Right renal cortex interstitium (tissue), 3 donors: Measurements from ENCODE around the gene SERPINF2. TPM values are rescaled to one million over a fixed set of nuclear protein-coding genes. Genes with fewer than 3 reads are reported as not detected.
"Not testable (repeated sequence)": the region's sequence is repeated elsewhere in the genome, so short reads cannot be mapped to it uniquely, and the experiment has no call there.

Source experiments
- DNase-seq, 3 donors: peaks; one replicate each; pipeline ENCODE4 v3.0.0-alpha.2; 2013; ENCODE audit warnings: low read depth in 3 of 3, low spot score in 2 of 3
- polyA plus RNA-seq, 3 donors: library from polyadenylated mRNA; unstranded; fragments of 120-200 nt; gene quantifications; one replicate each; pipeline ENCODE4 v1.2.1, GENCODE V29; 2013; ENCODE audit not compliant: insufficient read length in 3 of 3

Gene SERPINF2
- polyA plus RNA-seq, 3 donors: 68.0 to 90.0 (median 73.3) TPM

- no peak for DNase-seq
Measured at GRCh38 chr17:1786708-1787107, 44.0 kb downstream of the SERPINF2 start.

DNA sequence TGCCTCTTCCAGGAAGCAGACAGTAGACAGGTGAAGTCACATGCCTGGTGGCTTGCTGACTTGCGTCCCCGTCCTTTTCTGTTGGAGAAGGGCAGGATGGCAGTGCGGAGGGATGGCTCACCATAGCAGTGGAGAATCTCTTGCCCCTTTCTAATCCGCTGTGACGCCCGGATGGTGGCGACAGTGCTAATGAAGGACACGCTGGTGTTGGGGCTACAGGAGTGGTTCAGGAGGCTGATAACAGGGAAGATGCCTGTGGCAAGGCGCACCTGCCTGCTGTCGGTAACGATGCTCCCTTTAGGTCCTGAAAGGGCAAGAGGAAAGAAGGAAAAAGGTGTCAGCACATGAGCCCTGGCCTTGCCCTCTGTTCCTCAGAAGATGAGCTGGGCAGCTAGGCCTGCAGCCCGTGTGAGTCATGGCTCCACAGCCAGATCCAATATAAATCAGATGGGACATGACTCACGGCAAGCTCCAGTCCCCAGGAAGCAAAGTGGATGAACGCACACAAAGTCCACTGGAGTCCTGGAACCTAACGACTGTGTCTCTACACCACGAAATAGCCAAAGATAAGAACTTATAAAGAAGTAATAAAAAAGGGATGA is 44.7 kb downstream of the SERPINF2 start:
- DNase-seq: no peak

DNA sequence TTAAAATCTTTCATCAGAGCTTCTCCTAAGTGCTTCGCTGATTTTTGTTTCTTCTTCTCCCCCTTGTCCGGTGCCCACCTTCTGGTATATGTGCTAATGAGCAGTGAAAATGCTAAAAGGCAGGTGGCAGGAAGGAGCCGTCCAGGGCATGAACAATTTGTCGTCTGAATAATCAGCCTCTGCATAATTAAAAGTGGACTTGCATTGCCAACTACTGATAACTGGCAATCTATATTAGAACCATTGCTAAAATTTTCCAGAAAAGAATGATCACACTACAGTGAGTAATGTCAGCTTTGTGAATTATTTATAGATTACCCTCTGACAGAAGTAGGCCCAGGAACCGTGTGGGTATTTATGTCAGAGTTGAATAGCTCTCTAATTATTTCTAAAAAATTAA is 47.3 kb downstream of the SERPINF2 start:
- DNase-seq: no peak

DNA sequence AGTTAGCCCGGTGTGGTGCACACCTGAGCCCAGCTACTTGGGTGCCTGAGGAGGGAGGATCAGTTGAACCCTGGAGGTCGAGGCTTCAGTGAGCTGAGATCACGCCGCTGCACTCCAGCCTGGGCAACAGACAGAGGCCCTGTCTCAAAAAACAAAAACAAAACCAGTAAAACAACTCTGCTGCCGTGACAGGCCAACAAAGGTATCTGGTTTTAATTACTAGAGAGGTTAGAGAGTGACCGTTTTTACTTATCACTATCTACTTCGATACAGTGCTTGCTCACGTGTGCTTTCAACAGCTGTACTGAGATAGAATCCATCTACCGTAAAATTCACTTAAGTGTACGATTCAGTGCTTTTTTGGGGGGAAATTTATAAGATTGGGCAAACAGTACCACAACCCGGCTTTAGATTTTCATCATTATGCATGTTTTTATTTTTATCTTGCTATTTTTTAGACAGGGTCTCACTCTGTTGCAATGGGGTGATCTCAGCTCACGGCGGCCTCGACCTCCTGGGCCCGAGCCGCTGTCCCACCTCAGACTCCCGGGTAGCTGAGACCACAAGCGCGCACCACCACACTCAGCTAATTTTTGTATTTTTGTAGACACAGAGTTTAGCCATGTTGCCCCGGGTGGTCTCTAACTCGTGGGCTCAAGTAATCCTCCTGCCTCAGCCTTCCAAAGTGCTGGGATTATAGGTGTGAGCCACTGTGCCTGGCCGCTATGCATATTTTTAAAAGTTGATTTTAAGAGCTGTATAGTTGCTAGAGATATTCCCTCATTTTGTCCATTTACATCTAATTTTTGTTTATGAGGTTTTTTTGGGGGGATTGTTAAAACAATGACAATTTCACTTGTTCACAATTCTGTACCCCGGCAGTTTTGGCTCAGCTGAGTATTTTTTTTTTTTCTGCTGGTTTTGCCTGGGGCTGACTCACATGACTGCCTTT is 50.1 kb downstream of the SERPINF2 start:
- DNase-seq: no peak

DNA sequence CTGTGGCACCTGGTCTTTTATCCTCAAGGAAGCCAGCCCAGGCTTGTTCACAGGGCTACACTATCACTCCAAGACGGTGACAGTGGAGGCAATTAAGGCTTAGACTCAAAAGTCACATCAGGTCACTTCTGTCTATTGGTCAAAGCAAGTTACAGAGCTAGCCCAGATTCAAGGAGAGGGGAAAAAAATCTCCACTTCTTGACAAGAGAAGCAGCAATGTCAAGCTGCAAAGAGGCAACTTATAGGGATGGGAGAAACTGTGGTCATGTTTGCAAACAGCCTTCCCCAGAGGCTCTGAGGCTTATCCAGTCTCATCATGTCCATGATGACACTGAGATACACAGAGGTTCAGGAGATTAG is 50.8 kb downstream of the SERPINF2 start:
- DNase-seq: no peak

GRCh38 chr17:1796800-1797199 is 54.1 kb downstream of the SERPINF2 start:
- no peak for DNase-seq

DNA sequence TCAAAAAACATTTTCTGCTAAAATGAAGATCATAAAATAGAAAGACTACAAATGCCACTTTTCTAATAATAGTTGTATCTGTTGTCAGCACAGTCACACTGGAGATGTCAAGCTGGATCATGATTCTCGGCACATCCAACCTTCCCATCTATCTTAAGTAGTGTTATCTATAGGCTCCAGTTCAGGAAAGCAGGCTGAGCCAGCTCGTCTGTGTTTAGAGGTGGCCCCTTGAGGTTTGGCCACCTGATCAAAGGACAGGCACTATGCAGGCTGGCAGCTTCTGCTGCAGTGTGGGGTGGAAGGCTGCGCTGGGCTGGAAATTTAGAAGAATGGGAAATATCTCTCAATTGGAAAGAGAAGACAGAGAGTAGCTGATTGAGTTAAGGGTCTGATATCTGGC is 54.7 kb downstream of the SERPINF2 start:
- DNase-seq: no peak

GRCh38 chr17:1797846-1798245 is 55.2 kb downstream of the SERPINF2 start:
- DNase-seq: not testable (repeated sequence)

- no peak for DNase-seq
Measured at GRCh38 chr17:1800240-1800639, 57.6 kb downstream of the SERPINF2 start.

DNA sequence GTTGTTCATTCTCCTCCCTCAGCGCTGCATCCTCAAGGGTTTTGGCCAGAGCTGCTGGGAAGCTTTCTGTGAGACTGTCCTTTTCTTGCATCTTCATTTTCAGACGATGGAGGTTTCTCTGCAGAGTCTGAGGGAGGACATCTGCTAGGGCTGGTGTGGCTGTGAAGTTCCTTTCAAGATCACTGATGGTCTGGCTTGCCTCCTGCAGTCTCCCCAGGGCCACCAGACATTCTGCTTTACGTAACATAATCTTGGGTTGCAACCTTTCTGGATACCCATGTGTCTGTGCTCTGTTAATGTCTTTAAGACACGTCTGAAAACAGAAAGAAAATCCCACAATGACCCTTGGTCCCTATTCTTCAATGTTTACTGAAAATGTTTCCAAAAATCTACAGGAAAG is 58.0 kb downstream of the SERPINF2 start:
- no peak for DNase-seq

- no peak for DNase-seq
Measured at GRCh38 chr17:1802429-1802828, 59.8 kb downstream of the SERPINF2 start.

- no peak for DNase-seq
Measured at GRCh38 chr17:1803280-1803679, 60.6 kb downstream of the SERPINF2 start.

Other genes starting within 250 kb of the SERPINF2 start
- 10 to 100 TPM; 17.6 to 20.6 (median 19.5) TPM for gene INPP5K, start 226.3 kb upstream of the SERPINF2 start, polyA plus RNA-seq
- 10 to 100 TPM; 77.4 to 85.0 (median 84.3) TPM for gene PITPNA, start 180.1 kb upstream of the SERPINF2 start, polyA plus RNA-seq
- gene SLC43A2, start 114.0 kb upstream of the SERPINF2 start, polyA plus RNA-seq: 10 to 100 TPM; 28.8 to 33.5 (median 30.7) TPM
- 1 to 10 TPM; 5.0 to 5.5 (median 5.3) TPM for gene SCARF1, start 97.1 kb upstream of the SERPINF2 start, polyA plus RNA-seq
- gene RILP, start 93.0 kb upstream of the SERPINF2 start, polyA plus RNA-seq: 1 to 10 TPM; 3.0 to 4.0 (median 3.9) TPM
- gene PRPF8, start 58.0 kb upstream of the SERPINF2 start, polyA plus RNA-seq: 100 to 1,000 TPM; 325 to 348 (median 335) TPM
- gene TLCD2, start 32.5 kb upstream of the SERPINF2 start, polyA plus RNA-seq: 1 to 10 TPM; 5.6 to 6.2 (median 5.9) TPM
- 10 to 100 TPM; 10.8 to 15.5 (median 12.1) TPM for gene WDR81, start 18.2 kb upstream of the SERPINF2 start, polyA plus RNA-seq
- gene SERPINF1, start 19.2 kb downstream of the SERPINF2 start, polyA plus RNA-seq: 100 to 1,000 TPM; 126 to 212 (median 153) TPM
- 10 to 100 TPM; 11.7 to 13.4 (median 12.2) TPM for gene SMYD4, start 87.0 kb downstream of the SERPINF2 start, polyA plus RNA-seq
- 100 to 1,000 TPM; 120 to 145 (median 132) TPM for gene RPA1, start 87.1 kb downstream of the SERPINF2 start, polyA plus RNA-seq